IPS-NIHi7 (cell line): ENCODE measurements around the gene RAB4B.
A peak's percentile ranks its signal among the peaks of the same experiment; 100 is the strongest.
"Not testable (repeated sequence)": the region's sequence is repeated elsewhere in the genome, so short reads cannot be mapped to it uniquely, and the experiment has no call there.

Experiments
- DNase-seq: peaks from one replicate; pipeline ENCODE4 v3.0.0; 2012; ENCODE audit warnings: mixed read lengths; ENCODE audit errors: extremely low spot score

RAB4B gene

DNA sequence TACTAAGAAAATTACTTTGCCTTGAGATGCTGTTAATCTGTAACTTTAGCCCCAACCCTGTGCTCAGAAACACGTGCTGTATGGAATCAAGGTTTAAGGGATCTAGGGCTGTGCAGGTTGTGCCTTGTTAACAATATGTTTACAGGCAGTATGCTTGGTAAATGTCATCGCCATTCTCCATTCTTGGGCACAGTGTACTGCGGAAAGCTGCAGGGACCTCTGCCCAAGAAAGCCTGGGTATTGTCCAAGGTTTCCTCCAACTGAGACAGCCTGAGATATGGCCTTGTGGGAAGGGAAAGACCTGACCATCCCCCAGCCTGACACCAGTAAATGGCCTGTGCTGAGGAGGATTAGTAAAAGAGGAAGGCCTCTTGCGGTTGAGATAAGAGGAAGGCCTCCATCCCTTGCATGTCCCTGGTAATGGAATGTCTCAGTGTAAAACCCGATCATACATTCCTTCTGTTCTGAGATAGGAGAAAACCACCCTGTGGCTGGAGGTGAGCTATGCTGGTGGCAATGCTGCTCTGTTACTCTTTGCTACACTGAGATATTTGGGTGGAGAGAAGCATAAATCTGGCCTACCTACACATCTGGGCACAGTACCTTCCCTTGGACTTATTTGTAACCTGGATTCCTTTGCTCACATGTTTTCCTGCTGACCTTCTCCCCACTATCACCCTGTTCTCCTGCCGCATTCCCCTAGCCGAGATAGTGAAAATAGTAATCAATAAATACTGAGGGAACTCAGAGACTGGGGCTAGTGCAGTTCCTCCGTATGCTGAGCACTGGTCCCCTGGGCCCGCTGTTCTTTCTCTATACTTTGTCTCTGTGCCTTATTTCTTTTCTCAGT, 44.9 kb downstream of the RAB4B start:
- not testable (repeated sequence) for DNase-seq

DNA sequence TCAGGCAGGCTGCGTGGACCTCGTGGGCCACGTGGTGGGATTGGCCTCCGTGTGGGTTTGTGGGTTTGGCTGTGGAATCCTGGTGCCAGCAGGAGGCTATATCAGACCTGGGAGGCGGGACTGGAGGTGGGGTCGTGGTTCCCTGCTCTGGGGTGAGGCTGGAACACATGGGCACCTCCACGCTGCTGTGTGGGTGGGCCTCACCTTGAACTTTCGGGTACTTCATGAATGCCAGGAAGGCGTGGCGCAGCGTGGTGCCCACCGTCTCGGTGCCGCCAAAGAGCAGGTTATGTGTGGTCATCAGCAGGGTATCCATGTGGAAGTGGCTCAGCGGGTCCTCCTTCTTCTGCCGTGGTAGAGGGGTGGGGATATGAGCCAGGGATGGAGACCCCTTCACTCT, 46.9 kb downstream of the RAB4B start:
- not testable (repeated sequence) for DNase-seq

DNA sequence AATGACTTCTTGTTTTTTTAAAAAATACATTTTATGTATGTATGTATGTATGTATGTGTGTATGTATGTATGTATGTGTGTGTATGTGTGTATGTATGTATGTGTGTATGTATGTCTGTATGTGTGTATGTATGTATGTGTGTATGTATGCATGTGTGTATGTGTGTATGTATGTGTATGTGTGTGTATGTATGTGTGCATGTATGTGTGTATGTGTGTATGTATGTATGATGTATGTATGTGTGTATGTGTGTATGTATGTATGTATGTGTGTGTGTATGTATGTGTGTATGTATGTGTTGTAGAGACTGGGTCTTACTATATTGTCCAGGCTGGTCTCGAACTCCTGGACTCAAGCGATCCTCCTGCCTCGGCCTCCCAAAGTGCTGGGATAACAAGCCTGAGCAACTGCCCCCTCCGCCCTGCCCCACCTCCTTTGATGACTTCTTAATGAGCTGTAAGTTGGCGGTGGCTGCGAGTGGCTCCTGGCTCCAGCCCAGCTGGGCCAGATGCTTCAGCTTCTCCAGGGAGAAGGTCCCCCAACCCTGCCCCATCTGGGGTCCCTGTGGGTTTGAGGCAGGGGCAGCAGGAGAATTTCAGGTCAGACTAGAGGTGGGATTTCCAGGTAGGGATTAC, 47.5 kb downstream of the RAB4B start:
- DNase-seq = not testable (repeated sequence)

DNA sequence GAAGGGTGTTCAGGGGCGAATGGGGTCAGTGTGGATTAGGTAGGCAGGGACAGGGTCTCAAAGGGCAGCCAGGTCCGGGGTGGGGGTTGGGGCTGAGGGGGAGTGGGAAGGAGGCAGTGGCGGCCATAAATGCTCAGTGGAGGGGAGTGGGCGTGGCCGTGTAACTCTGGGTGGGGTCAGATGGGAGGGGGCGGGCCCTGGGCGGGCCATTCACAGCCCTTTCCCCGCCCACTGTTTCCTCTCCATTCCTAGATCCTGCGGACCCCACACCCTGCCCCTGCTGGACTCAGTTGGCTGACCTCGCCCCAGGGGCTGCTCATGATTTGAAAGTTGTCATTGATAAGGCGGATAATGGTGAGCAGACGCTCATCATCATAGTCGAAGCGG, 48.3 kb downstream of the RAB4B start:
- DNase-seq = not testable (repeated sequence)

DNA sequence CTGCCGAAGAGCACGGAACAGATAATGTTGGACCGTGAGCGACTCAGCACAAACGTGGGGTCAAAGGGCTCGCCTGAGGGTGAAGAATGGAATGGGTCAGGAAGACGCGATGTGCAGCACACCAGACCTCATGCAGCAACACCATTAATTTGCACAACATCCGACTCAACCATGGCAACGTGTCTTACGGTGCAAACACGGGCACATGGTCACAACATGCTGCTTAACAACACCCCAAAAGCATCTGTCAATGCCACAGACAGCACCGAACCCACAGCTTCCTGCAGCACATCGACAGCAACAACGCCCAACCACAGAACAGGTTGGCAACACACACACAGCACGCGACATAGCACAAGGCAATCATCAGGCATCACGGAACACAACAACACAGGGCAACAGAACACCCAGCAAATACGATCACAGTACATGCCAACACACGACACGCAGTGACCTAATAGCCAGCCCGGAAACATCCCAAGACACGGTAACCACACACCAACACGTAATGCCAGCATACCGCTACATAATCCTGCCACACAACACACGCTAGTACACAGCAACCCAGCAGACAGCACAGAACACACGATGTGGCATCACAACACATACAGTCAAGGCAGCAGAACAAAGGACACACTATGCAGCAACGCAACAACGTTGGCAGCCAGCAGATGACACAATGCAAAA, 48.8 kb downstream of the RAB4B start:
- DNase-seq = not testable (repeated sequence)

DNA sequence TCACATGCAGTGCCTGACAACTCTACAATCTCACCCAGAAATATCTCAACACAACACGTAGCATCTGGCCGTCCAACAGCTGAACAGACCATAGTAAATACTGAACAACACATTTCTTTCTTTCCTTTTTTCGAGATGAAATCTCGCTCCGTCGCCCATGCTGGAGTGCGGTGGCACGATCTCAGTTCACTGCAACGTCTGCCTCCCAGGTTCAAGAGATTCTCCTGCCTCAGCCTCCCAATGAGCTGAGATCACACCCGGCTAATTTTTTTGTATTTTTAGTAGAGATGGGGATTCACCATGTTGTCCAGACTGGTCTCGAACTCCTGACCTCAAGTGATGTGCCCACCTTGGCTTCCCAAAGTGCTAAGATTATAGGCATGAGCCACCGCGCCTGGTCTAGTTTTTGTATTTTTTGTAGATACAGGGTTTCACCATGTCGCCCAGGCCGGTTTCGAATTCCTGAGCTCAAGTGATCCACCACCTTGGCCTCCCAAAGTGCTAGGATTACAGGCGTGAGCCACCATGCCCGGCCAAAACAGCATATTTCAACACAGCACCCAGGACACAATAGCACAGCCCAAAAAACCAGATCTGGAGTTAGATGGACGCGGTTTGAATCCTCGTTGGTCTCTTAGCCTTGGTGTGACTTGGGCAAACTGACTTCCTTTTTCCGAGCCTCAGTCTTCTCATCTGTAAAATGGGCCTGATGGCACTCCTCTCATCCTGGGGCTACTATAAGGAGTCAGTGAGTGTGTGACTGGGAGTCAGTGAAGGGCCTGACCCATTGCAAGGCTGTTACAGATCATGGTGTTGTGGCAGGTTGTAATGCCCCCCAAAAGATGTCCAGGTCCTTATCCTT, 49.6 kb downstream of the RAB4B start:
- no peak for DNase-seq

DNA sequence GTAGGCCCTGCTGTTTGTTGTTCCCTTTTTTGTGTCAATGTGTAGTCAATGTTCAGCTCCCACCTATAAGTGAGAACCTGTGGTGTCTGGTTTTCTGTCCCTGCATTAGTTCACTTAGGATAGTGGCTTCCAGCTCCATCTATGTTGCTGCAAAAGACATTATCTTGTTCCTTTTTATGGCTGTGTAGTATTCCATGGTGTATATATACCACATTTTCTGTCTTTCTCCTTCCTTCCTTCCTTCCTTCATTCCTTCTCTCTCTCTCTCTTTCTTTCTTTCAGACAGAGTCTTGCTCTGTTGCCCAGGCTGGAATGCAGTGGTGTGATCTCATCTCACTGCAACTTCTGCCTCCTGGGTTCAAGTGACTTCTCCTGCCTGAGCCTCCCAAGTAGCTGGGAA, 51.2 kb downstream of the RAB4B start:
- no peak for DNase-seq

DNA sequence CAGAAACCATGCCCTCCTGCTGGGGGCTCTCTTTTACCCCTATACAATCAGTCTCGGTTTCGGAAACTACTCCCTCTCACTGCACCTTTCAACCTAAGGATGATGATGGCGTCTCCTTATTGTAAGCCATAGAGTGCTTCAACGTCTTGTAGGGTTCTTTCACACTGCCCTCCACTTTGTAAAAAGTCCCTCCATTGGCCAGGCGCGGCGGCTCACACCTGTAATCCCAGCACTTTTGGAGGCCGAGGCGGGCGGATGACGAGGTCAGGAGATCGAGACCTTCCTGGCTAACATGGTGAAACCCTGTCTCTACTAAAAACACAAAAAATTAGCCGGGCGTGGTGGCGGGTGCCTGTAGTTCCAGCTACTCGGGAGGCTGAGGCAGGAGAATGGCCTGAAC, 52.7 kb downstream of the RAB4B start:
- not testable (repeated sequence) for DNase-seq

DNA sequence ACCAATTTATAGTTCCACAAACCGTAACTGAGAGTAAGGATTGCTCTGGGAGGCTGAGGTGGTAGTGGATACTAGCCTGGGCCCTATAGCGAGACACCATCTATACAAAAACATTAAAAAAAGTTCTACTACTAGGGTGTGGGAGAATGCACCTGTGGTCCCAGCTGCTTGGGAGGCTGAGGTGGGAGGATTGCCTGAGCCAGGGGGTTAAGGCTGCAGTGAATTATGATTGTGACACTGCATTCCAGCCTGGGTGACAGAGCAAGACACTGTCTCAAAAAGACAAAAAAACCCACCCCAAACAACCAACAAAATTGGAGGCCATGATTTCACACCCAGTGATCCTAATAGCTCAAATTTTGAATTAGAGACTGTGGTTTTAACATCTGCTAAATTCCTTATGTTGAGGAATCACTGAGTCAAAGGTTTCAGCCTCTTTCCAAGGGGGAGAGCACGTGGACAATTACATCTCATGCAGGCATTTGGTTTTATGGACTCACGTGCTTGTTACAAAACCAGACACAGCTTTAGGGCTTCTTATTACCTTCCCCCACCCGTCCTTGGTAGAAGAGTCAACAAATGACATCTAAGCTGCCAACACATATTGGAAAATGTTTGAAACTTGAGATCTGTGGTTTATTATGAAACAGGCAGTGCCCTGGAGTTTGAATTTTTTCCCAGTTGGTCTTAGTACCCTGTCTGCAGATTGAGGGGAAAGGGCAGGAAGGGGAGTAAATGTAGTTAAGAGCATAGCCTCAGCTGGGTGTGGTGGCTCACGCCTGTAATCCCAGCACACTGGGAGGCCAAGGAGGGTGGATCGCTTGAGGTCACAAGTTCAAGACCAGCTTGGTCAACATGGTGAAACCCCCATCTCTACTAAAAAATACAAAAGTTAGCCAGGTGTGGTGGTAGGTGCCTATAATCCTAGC, 53.7 kb downstream of the RAB4B start:
- no peak for DNase-seq

DNA sequence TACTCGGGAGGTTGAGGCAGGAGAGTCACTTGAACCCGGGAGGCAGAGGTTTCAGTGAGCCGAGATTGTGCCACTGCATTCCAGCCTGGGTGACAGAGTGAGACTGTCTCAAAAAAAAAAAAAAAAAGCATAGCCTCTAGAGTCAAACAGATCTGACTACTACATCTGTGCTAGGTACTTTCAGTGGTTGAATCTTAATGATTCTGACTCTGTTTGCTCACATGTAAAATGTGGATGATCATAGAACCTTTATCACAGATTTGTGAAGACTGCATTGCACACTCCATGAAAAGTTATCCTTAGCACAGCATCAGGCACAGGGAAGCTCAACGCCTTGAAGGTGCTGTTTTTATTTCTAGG, 54.4 kb downstream of the RAB4B start:
- DNase-seq = not testable (repeated sequence)

DNA sequence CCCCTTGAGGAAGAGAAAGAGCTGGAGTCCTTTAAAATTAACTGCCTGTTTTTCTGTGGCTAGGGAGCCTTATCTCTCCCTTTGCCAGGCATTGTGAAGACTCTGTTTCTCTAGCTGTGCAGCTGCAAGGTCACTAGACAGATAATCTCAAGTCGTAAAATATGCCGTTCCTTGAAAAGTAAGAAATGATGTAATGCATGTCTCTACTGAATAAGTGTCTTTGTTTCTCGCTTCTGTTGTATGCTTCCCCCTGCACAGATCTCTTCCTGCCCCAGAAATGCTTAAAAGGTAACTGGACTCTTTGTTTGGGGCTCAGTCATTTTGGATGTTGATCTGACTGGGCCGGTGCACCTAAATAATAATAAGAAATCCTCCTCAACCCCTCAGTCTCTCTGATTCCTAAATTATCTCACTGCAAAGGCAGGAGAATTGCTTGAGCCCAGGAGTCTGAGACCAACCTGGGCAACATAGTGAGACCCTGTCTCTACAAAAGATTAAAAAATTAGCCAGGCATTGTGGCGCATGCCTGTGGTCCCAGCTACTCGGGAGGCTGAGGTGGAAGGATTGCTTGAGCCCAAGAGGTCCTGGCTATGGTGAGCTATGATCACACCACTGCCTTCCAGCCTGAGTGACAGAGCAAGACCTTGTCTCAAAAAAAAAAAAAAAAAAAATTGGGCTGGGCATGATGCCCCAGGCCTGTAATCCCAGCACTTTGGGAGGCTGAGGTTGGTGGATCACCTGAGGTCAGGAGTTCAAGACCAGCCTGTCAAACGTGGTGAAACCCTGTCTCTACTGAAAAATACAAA, 55.9 kb downstream of the RAB4B start:
- not testable (repeated sequence) for DNase-seq

DNA sequence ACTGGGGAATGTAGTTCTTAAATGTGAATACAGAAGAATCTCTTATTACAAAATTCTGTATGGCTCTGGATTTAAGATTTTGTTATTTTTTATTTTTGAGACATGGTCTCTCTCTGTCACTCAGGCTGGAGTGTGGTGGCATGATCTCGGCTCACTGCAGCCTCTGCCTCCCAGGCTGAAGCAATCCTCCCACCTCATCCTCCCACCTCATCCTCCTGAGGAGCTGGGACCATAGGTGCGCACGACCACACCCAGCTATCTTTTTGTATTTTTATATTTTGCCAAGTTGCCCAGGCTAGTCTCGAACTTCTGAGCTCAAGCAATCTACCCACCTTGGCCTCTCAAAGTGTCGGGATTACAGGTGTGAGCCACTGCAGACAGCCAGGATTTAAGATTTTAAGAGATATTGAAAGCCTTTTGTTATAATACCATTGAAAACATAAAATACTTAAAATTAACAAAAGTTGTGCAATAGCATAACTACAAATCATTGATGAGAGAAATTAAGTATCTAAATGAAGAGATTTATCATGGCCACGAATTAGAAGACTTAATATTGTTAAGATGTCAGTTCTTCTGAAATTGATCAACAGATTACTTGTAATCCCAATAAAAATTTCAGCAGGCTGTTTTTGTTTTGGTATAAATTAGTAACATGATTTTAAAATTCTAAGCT, 58.8 kb downstream of the RAB4B start:
- no peak for DNase-seq

DNA sequence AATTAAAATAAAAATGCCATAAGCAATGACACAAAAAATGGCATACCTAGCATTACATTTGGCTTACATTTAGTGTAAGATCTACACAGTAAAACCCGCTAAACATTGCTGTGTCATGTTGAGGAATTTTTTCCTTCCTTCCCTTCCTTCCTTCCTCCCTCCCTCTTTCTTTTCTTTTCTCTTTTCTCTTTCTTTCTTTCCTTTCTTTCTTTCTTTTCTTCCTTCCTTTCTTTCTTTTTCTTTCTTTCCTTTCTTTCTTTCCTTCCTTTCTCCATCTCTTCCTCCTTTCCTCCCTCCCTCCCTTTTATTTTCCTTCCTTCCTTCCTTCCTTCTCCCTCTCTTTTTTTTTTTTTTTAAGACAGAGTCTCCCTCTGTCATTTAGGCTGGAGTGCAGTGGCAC, 60.4 kb downstream of the RAB4B start:
- DNase-seq = not testable (repeated sequence)

DNA sequence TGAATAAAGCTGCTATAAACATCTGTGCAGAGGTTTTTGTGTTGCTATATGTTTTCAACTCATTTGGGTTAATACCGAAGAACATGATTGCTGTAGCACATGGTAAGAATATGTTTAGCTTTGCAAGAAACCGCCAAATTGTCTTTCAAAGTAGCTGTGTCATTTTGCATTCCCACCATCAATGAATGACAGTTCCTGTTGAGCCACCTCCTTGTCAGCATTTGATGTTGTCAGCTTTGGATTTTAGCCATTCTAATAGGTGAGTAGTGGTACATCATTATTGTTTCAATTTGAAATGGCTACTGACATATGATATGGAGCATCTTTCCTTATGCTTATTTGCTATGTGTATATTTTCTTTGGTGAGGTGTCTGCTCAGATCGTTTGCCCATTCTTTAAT, 64.0 kb downstream of the RAB4B start:
- not testable (repeated sequence) for DNase-seq

DNA sequence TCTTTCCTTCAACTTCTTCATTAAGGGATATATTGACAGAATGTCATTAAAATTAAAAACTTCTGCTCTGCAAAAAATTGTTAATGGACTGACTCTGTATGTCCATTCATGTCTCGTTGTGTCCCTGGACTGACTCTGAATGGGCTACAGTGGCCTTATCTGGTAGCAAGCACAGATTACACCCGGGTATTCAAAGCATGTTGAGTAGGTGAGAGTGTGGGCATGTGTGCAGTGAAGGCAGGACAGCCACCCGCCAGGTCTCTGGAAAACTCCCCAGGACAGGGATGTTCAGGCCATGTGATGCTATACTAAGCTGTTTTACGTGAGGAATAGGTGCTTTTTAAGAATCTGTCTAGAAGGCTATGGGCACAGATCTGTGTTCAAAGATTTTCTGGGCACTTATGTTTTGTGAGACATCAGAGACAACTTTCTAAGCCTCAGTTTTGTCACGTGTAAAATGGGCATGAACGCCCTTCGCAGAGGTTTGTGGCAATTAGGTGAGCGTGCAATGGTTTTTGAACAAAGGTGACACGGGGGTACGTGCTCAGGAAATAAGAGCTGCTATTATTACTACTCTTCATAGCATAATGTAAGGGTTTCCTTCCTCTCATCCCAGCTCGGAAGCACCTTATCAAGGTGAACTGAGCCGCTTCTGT, 65.1 kb downstream of the RAB4B start:
- not testable (repeated sequence) for DNase-seq

DNA sequence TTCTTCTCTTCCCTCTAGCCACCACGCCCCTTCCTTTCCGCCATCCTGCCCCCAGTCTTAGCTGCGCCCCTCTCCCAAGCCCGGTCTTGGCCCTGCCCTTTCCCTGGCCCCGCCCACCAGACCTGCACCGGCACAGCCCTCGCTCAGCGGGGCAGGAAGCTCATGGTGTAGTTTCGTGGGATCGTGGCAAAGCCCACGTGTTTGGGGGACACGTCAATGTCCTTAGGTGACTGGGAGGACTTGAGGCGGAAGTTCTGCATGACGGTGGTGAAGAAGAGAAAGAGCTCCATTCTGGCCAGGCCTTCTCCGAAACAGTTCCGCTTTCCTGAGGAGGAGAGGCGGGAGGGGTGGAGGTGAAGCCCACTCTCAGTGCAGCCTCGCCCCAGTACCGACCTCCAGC, 65.6 kb downstream of the RAB4B start:
- DNase-seq = peak; percentile 23
